Nasal cavity respiratory epithelium epithelial cell of viscerocranial mucosa (primary cell): ENCODE measurements around the gene PARVB. TPM values are rescaled to one million over a fixed set of nuclear protein-coding genes. Genes with fewer than 3 reads are reported as not detected.

Experiments used
- total RNA-seq: library from RNA; depleted of rRNA; stranded (reverse); fragments of >200 nt; gene quantifications from 2 replicates; pipeline ENCODE4 v1.2.3, GENCODE V29; 2014

PARVB gene
- total RNA-seq, result 2.4 and 17.9 TPM in 2 replicates

GRCh38 chr22:44024288-44024921, at the start of gene PARVB:
PARVB (plus strand) TSS chr22:44024302; CDS start chr22:44024340, 38 bp downstream.

DNA sequence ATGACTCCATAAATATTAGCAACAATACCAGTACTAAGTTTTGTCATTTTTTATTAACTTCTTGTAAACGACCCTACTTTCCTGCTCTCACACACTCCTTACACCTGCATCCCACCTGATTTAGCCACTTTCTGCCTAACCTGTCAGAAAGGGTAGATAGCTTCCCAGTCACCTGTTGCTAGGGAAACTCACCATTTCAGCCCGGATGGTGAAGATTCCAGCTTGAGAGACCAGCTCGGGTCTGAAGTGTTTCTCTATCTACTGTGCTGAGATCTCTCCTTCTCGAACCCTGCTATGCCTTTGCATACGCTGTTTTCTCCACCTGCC, 156.6 kb downstream of the PARVB start, which contains the start of gene PARVG:
TSS of gene PARVG (plus strand) at position 220 of the 327 bp plus-strand sequence. CDS start 2,405 bp downstream, outside the sequence.

Other genes starting within 250 kb of the PARVB start
- gene EFCAB6, start 212.0 kb upstream of the PARVB start, total RNA-seq, result 0.68 and 1.6 TPM in 2 replicates
- gene SULT4A1, start 161.8 kb upstream of the PARVB start, total RNA-seq, result under 0.01 and 0.50 TPM in 2 replicates
- gene PNPLA5, start 132.3 kb upstream of the PARVB start, total RNA-seq, result not detected in 2 replicates
- gene PNPLA3, start 100.5 kb upstream of the PARVB start, total RNA-seq, result 2.7 and 3.5 TPM in 2 replicates
- gene SAMM50, start 68.9 kb upstream of the PARVB start, total RNA-seq, result 35.9 and 38.0 TPM in 2 replicates
- gene PARVG, start 156.6 kb downstream of the PARVB start, total RNA-seq, result not detected in 2 replicates